HG02571 (cell line): Measurements from ENCODE around the gene ENPP1.
"Not testable (repeated sequence)": the region's sequence is repeated elsewhere in the genome, so short reads cannot be mapped to it uniquely, and the experiment has no call there.

Experiments
- ATAC-seq: cut with Tn5 transposase; IDR thresholded peaks from one replicate; pipeline ENCODE4 v1.9.1; 2021; ENCODE audit warnings: mild to moderate bottlenecking, moderate library complexity; ENCODE audit not compliant: unreplicated experiment

ENPP1 gene

GRCh38 chr6:131867744-131868143 lies 59.9 kb downstream of the ENPP1 start:
- ATAC-seq = no peak

- no peak for ATAC-seq
These were observed 61.0 kb downstream of the ENPP1 start for GRCh38 chr6:131868836-131869235.

- ATAC-seq = no peak
These were observed 67.8 kb downstream of the ENPP1 start for GRCh38 chr6:131875647-131876046.

- ATAC-seq = no peak
These were observed 68.7 kb downstream of the ENPP1 start for GRCh38 chr6:131876545-131876944.

- no peak for ATAC-seq
These were observed 70.4 kb downstream of the ENPP1 start for GRCh38 chr6:131877999-131878789.

- ATAC-seq = no peak
These were observed 75.2 kb downstream of the ENPP1 start for GRCh38 chr6:131883016-131883415.

GRCh38 chr6:131885237-131885636 lies 77.4 kb downstream of the ENPP1 start:
- ATAC-seq = no peak

- no peak for ATAC-seq
These were observed 78.7 kb downstream of the ENPP1 start for GRCh38 chr6:131886517-131886916.

GRCh38 chr6:131890091-131890490 lies 82.3 kb downstream of the ENPP1 start:
- no peak for ATAC-seq

- ATAC-seq = no peak
These were observed 85.4 kb downstream of the ENPP1 start for GRCh38 chr6:131893198-131893597.

GRCh38 chr6:131894493-131895424 lies 86.9 kb downstream of the ENPP1 start:
- ATAC-seq = no peak

- ATAC-seq = no peak
These were observed 89.2 kb downstream of the ENPP1 start for GRCh38 chr6:131897050-131897435.

- no peak for ATAC-seq
These were observed 89.8 kb downstream of the ENPP1 start for GRCh38 chr6:131897621-131898020.

GRCh38 chr6:131898718-131899117 lies 90.9 kb downstream of the ENPP1 start:
- ATAC-seq = no peak

- ATAC-seq = no peak
These were observed 92.4 kb downstream of the ENPP1 start for GRCh38 chr6:131900231-131900630.

- ATAC-seq = not testable (repeated sequence)
These were observed 93.6 kb downstream of the ENPP1 start for GRCh38 chr6:131901326-131901873.

- not testable (repeated sequence) for ATAC-seq
These were observed 95.9 kb downstream of the ENPP1 start for GRCh38 chr6:131903734-131904133.

- not testable (repeated sequence) for ATAC-seq
These were observed 101.0 kb downstream of the ENPP1 start for GRCh38 chr6:131908787-131909186.

- peak; percentile 99 for ATAC-seq
These were observed 101.8 kb downstream of the ENPP1 start for GRCh38 chr6:131909408-131910218.

GRCh38 chr6:131910219-131910589 lies 102.4 kb downstream of the ENPP1 start:
- ATAC-seq = no peak

GRCh38 chr6:131910956-131911355 lies 103.1 kb downstream of the ENPP1 start:
- ATAC-seq = no peak
